Adrenal gland (tissue), 5 donors: ENCODE data around the gene COL4A1.

ENCODE experiments used
- POLR2A ChIP-seq, 2 donors: fragments of 450-650 bp; IDR thresholded peaks; one replicate each; pipeline ENCODE4 v1.6.1; 2017; ENCODE audit warnings: antibody characterized with exemption in 2 of 2, mild to moderate bottlenecking in 2 of 2, moderate library complexity in 1 of 2
- TF ChIP-seq, protein P1 (sequence below), 6 experiments: fragments of 450-650 bp in 4 of 6; fragments of 200-600 bp in 2 of 6; sonication (generic) in 1 of 6; IDR thresholded peaks; 1 replicate in 5 of 6; 2 replicates in 1 of 6; pipeline versions ENCODE4 v1.5.1 to v1.8.0; 2016 to 2021; ENCODE audit warnings: antibody characterized with exemption in 6 of 6, mild to moderate bottlenecking in 2 of 6, moderate library complexity in 1 of 6
- donor health status: DM: no; HTN: no; CAD: no.

DNA sequence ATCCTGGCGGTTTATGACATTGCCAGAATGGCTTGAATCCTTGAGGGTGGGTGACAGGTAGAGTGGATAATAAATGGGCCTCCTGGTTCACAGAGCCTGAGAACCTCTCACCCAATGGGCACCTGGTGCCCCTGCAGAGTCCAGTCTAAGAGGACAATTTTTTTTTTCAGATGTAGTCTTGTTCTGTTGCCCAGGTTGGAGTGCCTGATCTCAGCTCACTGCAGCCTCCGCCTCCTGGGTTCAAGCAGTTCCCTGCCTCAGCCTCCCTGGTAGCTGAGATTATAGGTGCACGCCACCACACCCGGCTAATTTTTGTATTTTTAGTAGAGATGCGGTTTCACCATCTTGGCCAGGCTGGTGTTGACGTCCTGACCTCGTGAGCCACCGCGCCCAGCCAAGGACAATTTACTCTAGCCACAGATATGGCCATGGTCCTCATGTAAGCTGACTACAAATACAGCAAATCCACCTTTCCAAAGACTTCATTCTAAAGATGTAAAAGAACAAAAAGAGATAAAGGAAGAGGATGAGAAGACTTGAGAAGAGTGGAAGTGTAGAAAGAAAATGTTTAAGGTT, 33.1 kb upstream of the COL4A1 start:
- TF ChIP-seq, protein P1, sequence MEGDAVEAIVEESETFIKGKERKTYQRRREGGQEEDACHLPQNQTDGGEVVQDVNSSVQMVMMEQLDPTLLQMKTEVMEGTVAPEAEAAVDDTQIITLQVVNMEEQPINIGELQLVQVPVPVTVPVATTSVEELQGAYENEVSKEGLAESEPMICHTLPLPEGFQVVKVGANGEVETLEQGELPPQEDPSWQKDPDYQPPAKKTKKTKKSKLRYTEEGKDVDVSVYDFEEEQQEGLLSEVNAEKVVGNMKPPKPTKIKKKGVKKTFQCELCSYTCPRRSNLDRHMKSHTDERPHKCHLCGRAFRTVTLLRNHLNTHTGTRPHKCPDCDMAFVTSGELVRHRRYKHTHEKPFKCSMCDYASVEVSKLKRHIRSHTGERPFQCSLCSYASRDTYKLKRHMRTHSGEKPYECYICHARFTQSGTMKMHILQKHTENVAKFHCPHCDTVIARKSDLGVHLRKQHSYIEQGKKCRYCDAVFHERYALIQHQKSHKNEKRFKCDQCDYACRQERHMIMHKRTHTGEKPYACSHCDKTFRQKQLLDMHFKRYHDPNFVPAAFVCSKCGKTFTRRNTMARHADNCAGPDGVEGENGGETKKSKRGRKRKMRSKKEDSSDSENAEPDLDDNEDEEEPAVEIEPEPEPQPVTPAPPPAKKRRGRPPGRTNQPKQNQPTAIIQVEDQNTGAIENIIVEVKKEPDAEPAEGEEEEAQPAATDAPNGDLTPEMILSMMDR (IDR thresholded peaks at IDR 0.05): no peak
- no peak for TF ChIP-seq POLR2A (IDR thresholded peaks at IDR 0.05)
